Calu3 (cell line): ENCODE measurements around the gene TRIM4. TPM values are rescaled to one million over a fixed set of nuclear protein-coding genes. Genes with fewer than 3 reads are reported as not detected.

Experiments
- BruUV-seq: library from RNA; stranded (reverse); fragments of 400-500 nt; replicated peaks from 2 replicates; lab custom pipeline; 2021; lab: Mats Ljungman, UMichigan
- CTCF ChIA-PET: fragments of 300-600 bp; sonication (Branson Sonifier 250); formaldehyde crosslinking; loops from one replicate; lab custom pipeline; 2022; ENCODE audit warnings: antibody characterized with exemption; lab: Charles Lee
- DNase-seq: peaks from one replicate; pipeline ENCODE4 v3.0.0; 2022
- H3K27ac Mint-ChIP-seq: one replicate; pipeline ENCODE4 v1.8.0; 2022; ENCODE audit warnings: mixed read lengths; ENCODE audit not compliant: unreplicated experiment
- H3K27me3 Mint-ChIP-seq: one replicate; pipeline ENCODE4 v1.8.0; 2022; ENCODE audit warnings: mixed read lengths; ENCODE audit not compliant: unreplicated experiment
- H3K36me3 Mint-ChIP-seq: one replicate; pipeline ENCODE4 v1.8.0; 2022; ENCODE audit warnings: mild to moderate bottlenecking, moderate library complexity, mixed read lengths; ENCODE audit not compliant: insufficient read depth, unreplicated experiment
- H3K4me1 Mint-ChIP-seq: one replicate; pipeline ENCODE4 v1.8.0; 2022; ENCODE audit warnings: mild to moderate bottlenecking, low read depth, mixed read lengths; ENCODE audit not compliant: unreplicated experiment
- H3K4me3 Mint-ChIP-seq: one replicate; pipeline ENCODE4 v1.8.0; 2022; ENCODE audit warnings: mild to moderate bottlenecking, low read depth, moderate library complexity, mixed read lengths; ENCODE audit not compliant: unreplicated experiment
- H3K9me3 Mint-ChIP-seq: one replicate; pipeline ENCODE4 v1.8.0; 2022; ENCODE audit warnings: low read depth, mixed read lengths; ENCODE audit not compliant: unreplicated experiment
- intact Hi-C: fragments of 100-400 bp; cut with micrococcal nuclease; formaldehyde crosslinking; loops from one replicate; pipeline ENCODE4 v1.10.0; 2022; ENCODE audit not compliant: unreplicated experiment
- total RNA-seq: library from RNA; stranded (reverse); gene quantifications from 2 replicates; pipeline ENCODE4 v1.2.3, GENCODE V29; 2022
- TF ChIP-seq, protein P1 (sequence below): fragments of 200-600 bp; IDR thresholded peaks from one replicate; pipeline ENCODE4 v1.8.0; 2022; ENCODE audit warnings: antibody characterized with exemption; ENCODE audit not compliant: unreplicated experiment

Gene TRIM4
- total RNA-seq, 1 experiment from 2014 or later, result 16.9 TPM

DNA sequence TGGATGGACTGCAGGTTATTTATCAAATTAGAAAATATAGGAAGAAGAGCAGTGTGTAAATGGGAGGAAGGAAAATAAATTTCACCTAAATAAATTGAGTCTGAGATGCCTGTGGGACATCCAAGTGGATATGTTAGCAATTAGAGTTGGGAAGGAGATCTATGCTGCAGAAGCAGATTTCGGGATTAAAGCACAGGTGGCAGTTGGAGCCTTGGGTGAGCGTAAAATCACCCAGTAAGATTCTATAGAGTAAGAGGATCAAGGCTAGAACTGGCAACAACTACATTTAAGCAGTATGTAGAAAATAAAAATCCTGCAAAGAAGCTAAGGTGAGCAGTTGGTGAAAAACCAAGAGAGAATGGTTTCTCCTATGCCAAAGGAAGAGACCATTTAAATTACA, 8.4 kb downstream of the TRIM4 start:
- Mint-ChIP-seq H3K4me1 (peaks cover 3% of the 10 kb centered on the region), H3K4me3 (no peak overlapping the region), H3K36me3 (peaks cover 23% of the 10 kb centered on the region), H3K27ac (no peak overlapping the region), H3K9me3 (no peaks in the 10 kb centered on the region), H3K27me3 (no peaks in the 10 kb centered on the region)
- DNase-seq, result no peak
- no TSS peak for BruUV-seq
- TF ChIP-seq, protein P1, sequence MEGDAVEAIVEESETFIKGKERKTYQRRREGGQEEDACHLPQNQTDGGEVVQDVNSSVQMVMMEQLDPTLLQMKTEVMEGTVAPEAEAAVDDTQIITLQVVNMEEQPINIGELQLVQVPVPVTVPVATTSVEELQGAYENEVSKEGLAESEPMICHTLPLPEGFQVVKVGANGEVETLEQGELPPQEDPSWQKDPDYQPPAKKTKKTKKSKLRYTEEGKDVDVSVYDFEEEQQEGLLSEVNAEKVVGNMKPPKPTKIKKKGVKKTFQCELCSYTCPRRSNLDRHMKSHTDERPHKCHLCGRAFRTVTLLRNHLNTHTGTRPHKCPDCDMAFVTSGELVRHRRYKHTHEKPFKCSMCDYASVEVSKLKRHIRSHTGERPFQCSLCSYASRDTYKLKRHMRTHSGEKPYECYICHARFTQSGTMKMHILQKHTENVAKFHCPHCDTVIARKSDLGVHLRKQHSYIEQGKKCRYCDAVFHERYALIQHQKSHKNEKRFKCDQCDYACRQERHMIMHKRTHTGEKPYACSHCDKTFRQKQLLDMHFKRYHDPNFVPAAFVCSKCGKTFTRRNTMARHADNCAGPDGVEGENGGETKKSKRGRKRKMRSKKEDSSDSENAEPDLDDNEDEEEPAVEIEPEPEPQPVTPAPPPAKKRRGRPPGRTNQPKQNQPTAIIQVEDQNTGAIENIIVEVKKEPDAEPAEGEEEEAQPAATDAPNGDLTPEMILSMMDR, result no peak
- CTCF ChIA-PET, result no interaction called here
- intact Hi-C loops, result loop anchor here (5.0 kb wide), 1 partner anchor 141 kb away; no protein-coding TSS in a partner anchor

DNA sequence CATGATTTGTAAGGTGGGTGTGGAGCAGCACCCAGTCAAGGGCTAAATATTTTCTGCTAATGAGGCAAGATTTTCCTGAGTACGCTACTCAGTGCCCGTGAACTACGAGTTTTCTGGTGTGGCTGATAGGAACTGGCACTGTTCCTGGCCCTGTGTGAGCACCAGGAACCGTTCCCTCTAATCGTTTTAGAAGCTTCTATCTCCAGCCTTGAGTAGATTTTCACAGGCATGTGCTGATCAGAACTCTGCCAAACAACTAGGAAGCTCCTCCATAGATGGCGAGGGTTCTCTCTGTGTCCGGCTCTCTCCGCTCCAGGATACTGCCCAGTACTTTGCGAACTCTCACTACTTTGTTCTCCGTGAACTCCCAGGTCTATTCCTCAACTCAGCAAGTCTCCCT, 17.7 kb downstream of the TRIM4 start:
- Mint-ChIP-seq H3K27me3 (no peaks in the 10 kb centered on the region), H3K4me1 (no peaks in the 10 kb centered on the region), H3K9me3 (no peaks in the 10 kb centered on the region), H3K4me3 (no peak overlapping the region), H3K36me3 (peaks cover 12% of the 10 kb centered on the region), H3K27ac (no peak overlapping the region)
- TF ChIP-seq, protein P1, result no peak
- CTCF ChIA-PET, result no interaction called here
- BruUV-seq, result no TSS peak
- DNase-seq, result no peak
- intact Hi-C loops, result no loop called here

DNA sequence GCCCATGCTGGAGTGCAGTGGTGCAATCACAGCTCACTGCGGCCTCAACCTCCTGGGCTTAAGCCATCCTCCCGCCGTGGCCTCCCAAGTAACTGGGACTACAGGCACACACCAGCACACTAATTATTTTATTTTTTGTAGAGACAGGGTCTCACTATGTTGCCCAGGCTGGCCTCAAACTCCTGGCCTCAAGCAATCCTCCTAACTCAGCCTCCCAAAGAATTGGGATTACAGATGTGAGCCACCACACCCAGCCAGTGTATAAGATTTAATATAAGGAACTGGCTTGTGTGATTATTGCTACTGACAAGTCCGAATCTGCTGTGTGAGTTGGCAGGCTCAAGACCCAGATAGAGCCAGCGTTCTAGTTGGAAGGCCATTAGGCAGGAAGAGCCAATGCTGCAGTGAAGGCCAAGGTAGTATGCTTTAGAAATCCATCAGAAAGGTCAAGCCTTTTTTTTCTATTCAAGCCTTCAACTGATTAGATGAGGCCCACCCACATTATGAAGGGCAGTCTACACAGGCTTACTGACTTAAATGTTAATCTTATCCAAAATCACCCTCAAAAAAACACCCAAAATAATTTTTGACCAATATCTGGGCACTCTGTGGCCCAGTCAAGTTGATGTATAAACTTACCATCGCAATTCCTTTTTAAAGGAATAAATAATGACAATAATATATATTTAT, 19.4 kb downstream of the TRIM4 start:
- no peaks in the 10 kb centered on the region for H3K4me1 Mint-ChIP-seq
- no TSS peak for BruUV-seq
- H3K27ac Mint-ChIP-seq, result no peak overlapping the region
- H3K27me3 Mint-ChIP-seq, result no peaks in the 10 kb centered on the region
- intact Hi-C loops, result no loop called here
- no peak for DNase-seq
- no peaks in the 10 kb centered on the region for H3K9me3 Mint-ChIP-seq
- no peak overlapping the region for H3K4me3 Mint-ChIP-seq
- TF ChIP-seq, protein P1, result no peak
- CTCF ChIA-PET, result no interaction called here
- peaks cover 12% of the 10 kb centered on the region for H3K36me3 Mint-ChIP-seq

DNA sequence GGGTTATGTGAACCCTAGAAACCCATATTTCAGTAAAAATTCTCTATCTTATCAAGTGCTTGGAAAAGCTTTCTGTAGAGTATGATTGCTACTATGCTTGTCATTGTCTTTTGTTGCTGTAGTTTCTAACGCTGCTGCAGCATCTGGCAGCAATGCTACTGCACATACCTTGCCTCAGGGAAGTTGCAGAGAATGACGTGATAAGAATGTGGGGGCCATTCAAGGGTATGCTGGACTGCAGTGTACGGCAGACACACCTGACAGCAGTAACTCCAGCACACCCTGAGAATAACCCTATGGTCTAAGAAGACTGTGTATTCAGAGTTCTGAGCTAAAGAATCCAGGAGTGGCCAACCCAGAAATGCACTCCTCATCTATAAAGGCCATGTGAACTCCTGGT, 20.5 kb downstream of the TRIM4 start:
- H3K4me3 Mint-ChIP-seq, result no peak overlapping the region
- H3K4me1 Mint-ChIP-seq, result no peaks in the 10 kb centered on the region
- H3K36me3 Mint-ChIP-seq, result peaks cover 12% of the 10 kb centered on the region
- CTCF ChIA-PET, result no interaction called here
- no peaks in the 10 kb centered on the region for H3K27me3 Mint-ChIP-seq
- BruUV-seq, result no TSS peak
- no peak for DNase-seq
- TF ChIP-seq, protein P1, result no peak
- H3K9me3 Mint-ChIP-seq, result no peaks in the 10 kb centered on the region
- no peak overlapping the region for H3K27ac Mint-ChIP-seq
- intact Hi-C loops, result no loop called here
